Neural cell (in vitro differentiated cells): ENCODE results near the gene LHFPL4.

Experiments
- CTCF ChIP-seq: fragments of 450-650 bp; IDR thresholded peaks from 2 replicates; pipeline ENCODE4 v1.5.1; 2014; ENCODE audit warnings: antibody characterized with exemption, mild to moderate bottlenecking, moderate library complexity; ENCODE audit not compliant: poor library complexity, severe bottlenecking
- POLR2AphosphoS5 ChIP-seq: IDR thresholded peaks from 2 replicates; pipeline ENCODE4 v1.6.1; 2012
- RAD21 ChIP-seq: fragments of 450-650 bp; conservative IDR thresholded peaks from 2 replicates; pipeline ENCODE4 v1.6.1; 2014; ENCODE audit warnings: antibody characterized with exemption, mild to moderate bottlenecking, moderate library complexity
- REST ChIP-seq: IDR thresholded peaks from 2 replicates; pipeline ENCODE4 v1.6.1; 2012; ENCODE audit warnings: borderline replicate concordance
- TAF1 ChIP-seq: IDR thresholded peaks from 2 replicates; pipeline ENCODE4 v1.6.1; 2012; ENCODE audit warnings: low read depth

DNA sequence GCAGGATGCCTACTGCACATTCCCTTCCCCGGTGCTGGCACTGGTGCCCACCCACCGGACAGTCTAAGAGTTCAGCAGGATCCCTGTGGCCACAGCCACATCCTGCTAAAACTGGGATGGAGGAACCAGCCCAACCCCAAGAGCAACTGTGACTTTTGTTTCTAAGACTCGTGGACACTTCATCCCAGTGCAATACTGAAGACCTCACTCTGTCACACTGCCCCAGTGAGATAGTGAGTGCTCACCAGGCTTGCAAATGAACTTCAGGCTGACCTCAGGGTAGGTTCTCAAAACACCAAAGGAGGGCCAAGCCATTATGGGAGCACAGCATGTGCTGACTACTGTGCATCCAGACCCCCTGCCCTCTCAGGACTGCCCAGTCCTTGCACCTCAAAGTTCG, 49.0 kb upstream of the LHFPL4 start:
- TF ChIP-seq CTCF (no peak), REST (no peak), TAF1 (no peak), POLR2AphosphoS5 (no peak), RAD21 (no peak)
